HCT116 (cell line): Measurements from ENCODE around the gene FSTL4.

ENCODE experiments used
- EGR1 ChIP-seq: IDR thresholded peaks from 2 replicates; pipeline ENCODE4 v1.6.1; 2012; ENCODE audit warnings: low read depth
- EZH2phosphoT487 ChIP-seq: fragments of 200-600 bp; IDR thresholded peaks from 2 replicates; pipeline ENCODE4 v1.6.1; 2018; ENCODE audit warnings: antibody characterized with exemption, borderline replicate concordance
- FOSL1 ChIP-seq: IDR thresholded peaks from 2 replicates; pipeline ENCODE4 v1.6.1; 2012; ENCODE audit warnings: low read depth
- POLR2AphosphoS5 ChIP-seq: IDR thresholded peaks from 2 replicates; pipeline ENCODE4 v1.6.1; 2011; ENCODE audit warnings: mild to moderate bottlenecking, low read depth, low read length, moderate library complexity
- RAD21 ChIP-seq: IDR thresholded peaks from 2 replicates; pipeline ENCODE4 v1.6.1; 2012; ENCODE audit warnings: low read depth, mild to moderate bottlenecking
- SIN3A ChIP-seq: IDR thresholded peaks from 2 replicates; pipeline ENCODE4 v1.6.1; 2012; ENCODE audit warnings: low read depth
- YY1 ChIP-seq: IDR thresholded peaks from 2 replicates; pipeline ENCODE4 v1.6.1; 2011; ENCODE audit warnings: low read length, low read depth, moderate library complexity, mild to moderate bottlenecking; ENCODE audit not compliant: insufficient replicate concordance; ENCODE audit errors: extremely low read depth
- TF ChIP-seq, protein P1 (sequence below): IDR thresholded peaks from 2 replicates; pipeline ENCODE4 v1.6.1; 2012; ENCODE audit warnings: low read depth
- TF ChIP-seq, protein P2 (sequence below), 3 experiments: fragments of 200-600 bp in 1 of 3; sonication (generic) in 1 of 3; IDR thresholded peaks in 2 of 3; conservative IDR thresholded peaks in 1 of 3; 2 replicates each; pipeline ENCODE4 v1.5.1; 2012 to 2017; ENCODE audit warnings: low read depth in 2 of 3, low read length in 2 of 3, antibody characterized with exemption in 1 of 3, borderline replicate concordance in 1 of 3, control low read depth in 1 of 3, mild to moderate bottlenecking in 1 of 3, mixed read lengths in 1 of 3, mixed run types in 1 of 3, moderate library complexity in 1 of 3; ENCODE audit not compliant: insufficient read depth in 1 of 3
- TF ChIP-seq, protein P3 (sequence below): IDR thresholded peaks from 2 replicates; pipeline ENCODE4 v1.6.1; 2011; ENCODE audit warnings: mild to moderate bottlenecking, low read length, moderate library complexity; ENCODE audit not compliant: insufficient replicate concordance; ENCODE audit errors: extremely low read depth

DNA sequence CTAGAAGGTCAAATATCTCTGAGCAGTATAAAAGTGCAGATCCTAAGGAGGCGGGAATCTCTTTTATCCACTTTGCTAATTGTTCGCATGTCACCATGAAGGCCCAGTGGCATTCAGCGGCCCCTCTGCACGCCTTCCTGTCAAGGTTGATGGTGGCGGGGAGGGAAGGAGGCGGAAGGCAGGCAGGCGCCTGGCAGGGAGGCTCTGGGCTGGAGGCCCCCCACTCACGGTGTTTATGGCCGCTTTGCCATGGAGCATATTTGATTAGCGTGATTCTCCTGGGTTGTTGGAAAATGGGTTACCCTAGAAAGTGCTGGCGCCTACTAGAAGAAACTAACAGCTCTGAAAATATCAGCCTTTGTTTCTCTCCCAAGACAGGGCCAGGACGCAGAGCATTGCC lies 209.6 kb downstream of the FSTL4 start:
- TF ChIP-seq, protein P1, sequence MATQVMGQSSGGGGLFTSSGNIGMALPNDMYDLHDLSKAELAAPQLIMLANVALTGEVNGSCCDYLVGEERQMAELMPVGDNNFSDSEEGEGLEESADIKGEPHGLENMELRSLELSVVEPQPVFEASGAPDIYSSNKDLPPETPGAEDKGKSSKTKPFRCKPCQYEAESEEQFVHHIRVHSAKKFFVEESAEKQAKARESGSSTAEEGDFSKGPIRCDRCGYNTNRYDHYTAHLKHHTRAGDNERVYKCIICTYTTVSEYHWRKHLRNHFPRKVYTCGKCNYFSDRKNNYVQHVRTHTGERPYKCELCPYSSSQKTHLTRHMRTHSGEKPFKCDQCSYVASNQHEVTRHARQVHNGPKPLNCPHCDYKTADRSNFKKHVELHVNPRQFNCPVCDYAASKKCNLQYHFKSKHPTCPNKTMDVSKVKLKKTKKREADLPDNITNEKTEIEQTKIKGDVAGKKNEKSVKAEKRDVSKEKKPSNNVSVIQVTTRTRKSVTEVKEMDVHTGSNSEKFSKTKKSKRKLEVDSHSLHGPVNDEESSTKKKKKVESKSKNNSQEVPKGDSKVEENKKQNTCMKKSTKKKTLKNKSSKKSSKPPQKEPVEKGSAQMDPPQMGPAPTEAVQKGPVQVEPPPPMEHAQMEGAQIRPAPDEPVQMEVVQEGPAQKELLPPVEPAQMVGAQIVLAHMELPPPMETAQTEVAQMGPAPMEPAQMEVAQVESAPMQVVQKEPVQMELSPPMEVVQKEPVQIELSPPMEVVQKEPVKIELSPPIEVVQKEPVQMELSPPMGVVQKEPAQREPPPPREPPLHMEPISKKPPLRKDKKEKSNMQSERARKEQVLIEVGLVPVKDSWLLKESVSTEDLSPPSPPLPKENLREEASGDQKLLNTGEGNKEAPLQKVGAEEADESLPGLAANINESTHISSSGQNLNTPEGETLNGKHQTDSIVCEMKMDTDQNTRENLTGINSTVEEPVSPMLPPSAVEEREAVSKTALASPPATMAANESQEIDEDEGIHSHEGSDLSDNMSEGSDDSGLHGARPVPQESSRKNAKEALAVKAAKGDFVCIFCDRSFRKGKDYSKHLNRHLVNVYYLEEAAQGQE: no peak
- TF ChIP-seq, protein P2, sequence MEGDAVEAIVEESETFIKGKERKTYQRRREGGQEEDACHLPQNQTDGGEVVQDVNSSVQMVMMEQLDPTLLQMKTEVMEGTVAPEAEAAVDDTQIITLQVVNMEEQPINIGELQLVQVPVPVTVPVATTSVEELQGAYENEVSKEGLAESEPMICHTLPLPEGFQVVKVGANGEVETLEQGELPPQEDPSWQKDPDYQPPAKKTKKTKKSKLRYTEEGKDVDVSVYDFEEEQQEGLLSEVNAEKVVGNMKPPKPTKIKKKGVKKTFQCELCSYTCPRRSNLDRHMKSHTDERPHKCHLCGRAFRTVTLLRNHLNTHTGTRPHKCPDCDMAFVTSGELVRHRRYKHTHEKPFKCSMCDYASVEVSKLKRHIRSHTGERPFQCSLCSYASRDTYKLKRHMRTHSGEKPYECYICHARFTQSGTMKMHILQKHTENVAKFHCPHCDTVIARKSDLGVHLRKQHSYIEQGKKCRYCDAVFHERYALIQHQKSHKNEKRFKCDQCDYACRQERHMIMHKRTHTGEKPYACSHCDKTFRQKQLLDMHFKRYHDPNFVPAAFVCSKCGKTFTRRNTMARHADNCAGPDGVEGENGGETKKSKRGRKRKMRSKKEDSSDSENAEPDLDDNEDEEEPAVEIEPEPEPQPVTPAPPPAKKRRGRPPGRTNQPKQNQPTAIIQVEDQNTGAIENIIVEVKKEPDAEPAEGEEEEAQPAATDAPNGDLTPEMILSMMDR (IDR thresholded peaks at IDR 0.05 in 2 of 3, conservative IDR thresholded peaks at IDR 0.05 in 1 of 3; ENCODE audit: borderline replicate concordance in 1 of 3, insufficient read depth in 1 of 3, low read depth in 2 of 3, low read length in 2 of 3): no peak
- TF ChIP-seq RAD21 (no peak), EZH2phosphoT487 (no peak), EGR1 (no peak), YY1 (no peak), SIN3A (no peak), POLR2AphosphoS5 (no peak), FOSL1 (no peak)
- TF ChIP-seq, protein P3, sequence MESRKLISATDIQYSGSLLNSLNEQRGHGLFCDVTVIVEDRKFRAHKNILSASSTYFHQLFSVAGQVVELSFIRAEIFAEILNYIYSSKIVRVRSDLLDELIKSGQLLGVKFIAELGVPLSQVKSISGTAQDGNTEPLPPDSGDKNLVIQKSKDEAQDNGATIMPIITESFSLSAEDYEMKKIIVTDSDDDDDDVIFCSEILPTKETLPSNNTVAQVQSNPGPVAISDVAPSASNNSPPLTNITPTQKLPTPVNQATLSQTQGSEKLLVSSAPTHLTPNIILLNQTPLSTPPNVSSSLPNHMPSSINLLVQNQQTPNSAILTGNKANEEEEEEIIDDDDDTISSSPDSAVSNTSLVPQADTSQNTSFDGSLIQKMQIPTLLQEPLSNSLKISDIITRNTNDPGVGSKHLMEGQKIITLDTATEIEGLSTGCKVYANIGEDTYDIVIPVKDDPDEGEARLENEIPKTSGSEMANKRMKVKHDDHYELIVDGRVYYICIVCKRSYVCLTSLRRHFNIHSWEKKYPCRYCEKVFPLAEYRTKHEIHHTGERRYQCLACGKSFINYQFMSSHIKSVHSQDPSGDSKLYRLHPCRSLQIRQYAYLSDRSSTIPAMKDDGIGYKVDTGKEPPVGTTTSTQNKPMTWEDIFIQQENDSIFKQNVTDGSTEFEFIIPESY: no peak
